ENCODE measurements around the gene SDSL. TPM values are rescaled to one million over a fixed set of nuclear protein-coding genes. Genes with fewer than 3 reads are reported as not detected.
A peak's percentile ranks its signal among the peaks of the same experiment; 100 is the strongest.

SDSL gene
- total and polyA plus RNA-seq, 7 donors: 0.82 to 33.0 (median 1.9) TPM

DNA sequence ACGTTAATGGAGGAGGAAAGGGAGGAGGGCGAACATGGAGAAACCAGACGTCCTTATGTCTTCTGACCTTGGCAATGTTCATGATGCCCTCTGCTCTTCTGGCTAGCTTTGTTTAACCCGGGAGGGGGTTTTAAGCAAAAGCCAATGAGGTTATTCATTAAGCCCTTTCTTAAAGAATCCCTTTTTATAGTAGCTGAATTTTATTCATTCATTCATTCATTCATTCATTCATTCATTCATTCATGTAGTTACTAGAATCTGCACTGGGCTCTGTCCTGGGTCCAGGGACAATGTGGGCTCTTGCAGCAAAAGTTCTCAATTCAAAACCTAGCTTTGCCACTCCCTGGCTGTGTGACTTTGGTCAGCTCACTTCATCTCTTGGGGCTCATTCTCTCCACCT is 35.5 kb downstream of the SDSL start:
- DNase-seq: no peak
- Histone ChIP-seq H3K4me3 (no peak overlapping the region), H3K27me3 (peaks cover 1 to 68% (median 6%) of the 10 kb centered on the region in 3 donors), H3K27ac (no peak overlapping the region), H3K9me3 (no peaks in the 10 kb centered on the region), H3K4me1 (peaks cover 0 to 8% (median 5%) of the 10 kb centered on the region in 4 donors), H3K36me3 (no peaks in the 10 kb centered on the region)
- 24 to 58% methylated on average over 4 of the region's 4 CpGs for WGBS, 2 donors
- intact Hi-C loops (cut with DNase I): no loop called here
- TF ChIP-seq POLR2A (IDR thresholded peaks at IDR 0.05) (no peak), POLR2AphosphoS5 (IDR thresholded peaks at IDR 0.05) (no peak), EP300 (IDR thresholded peaks at IDR 0.05) (no peak)
- TF ChIP-seq, protein P1, sequence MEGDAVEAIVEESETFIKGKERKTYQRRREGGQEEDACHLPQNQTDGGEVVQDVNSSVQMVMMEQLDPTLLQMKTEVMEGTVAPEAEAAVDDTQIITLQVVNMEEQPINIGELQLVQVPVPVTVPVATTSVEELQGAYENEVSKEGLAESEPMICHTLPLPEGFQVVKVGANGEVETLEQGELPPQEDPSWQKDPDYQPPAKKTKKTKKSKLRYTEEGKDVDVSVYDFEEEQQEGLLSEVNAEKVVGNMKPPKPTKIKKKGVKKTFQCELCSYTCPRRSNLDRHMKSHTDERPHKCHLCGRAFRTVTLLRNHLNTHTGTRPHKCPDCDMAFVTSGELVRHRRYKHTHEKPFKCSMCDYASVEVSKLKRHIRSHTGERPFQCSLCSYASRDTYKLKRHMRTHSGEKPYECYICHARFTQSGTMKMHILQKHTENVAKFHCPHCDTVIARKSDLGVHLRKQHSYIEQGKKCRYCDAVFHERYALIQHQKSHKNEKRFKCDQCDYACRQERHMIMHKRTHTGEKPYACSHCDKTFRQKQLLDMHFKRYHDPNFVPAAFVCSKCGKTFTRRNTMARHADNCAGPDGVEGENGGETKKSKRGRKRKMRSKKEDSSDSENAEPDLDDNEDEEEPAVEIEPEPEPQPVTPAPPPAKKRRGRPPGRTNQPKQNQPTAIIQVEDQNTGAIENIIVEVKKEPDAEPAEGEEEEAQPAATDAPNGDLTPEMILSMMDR (IDR thresholded peaks at IDR 0.05): no peak

DNA sequence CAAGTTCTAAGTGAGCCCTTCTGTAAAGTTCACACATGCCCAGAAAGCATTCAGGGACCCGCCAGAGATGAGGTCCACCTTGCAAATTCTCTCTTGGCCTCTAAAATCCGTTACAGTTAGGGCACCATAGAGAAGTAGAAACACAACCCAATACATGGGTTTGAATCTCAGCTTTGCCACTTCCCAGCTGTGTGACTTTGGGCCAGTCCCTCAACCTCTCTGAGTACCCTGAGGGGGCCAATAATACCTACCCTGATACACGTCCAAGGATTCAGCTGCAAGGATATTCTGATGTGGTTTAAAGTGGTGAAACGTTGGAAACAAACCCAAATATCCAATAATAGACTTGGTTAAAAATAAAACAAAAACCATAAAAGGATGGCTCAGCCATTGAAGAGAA is 37.8 kb downstream of the SDSL start:
- TF ChIP-seq POLR2A (IDR thresholded peaks at IDR 0.05) (no peak), EP300 (IDR thresholded peaks at IDR 0.05) (no peak), POLR2AphosphoS5 (IDR thresholded peaks at IDR 0.05) (no peak)
- TF ChIP-seq, protein P1 (IDR thresholded peaks at IDR 0.05): no peak
- no peak overlapping the region for H3K27ac ChIP-seq
- H3K36me3 ChIP-seq: no peaks in the 10 kb centered on the region
- peaks cover 0 to 30% (median 28%) of the 10 kb centered on the region in 4 donors for H3K4me1 ChIP-seq
- WGBS, 2 donors: 27 to 40% methylated on average over 4 of the region's 4 CpGs
- H3K27me3 ChIP-seq: peaks cover 23 to 79% (median 28%) of the 10 kb centered on the region in 3 donors
- intact Hi-C loops (cut with DNase I): no loop called here
- no peaks in the 10 kb centered on the region for H3K9me3 ChIP-seq
- no peak overlapping the region for H3K4me3 ChIP-seq
- no peak for DNase-seq

DNA sequence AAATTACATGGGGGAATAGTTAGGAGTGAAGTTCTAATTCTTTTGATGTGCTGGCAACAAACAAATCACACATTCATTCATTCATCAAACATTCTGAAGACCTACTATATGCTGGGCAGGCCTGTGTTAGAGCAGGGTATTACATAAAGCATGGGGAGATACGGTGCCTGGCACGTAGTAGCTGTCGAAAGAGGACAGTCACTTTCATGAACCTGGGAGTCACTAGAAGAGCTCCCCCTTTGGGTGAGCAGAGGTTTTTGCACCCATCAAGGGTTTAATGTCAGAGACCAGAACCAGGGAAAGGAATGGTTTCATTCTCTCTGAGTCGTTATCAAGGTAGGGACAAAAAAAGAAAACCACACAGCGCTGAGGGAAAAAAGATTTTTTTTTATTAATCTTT is 39.5 kb downstream of the SDSL start:
- DNase-seq: no peak
- no peaks in the 10 kb centered on the region for H3K36me3 ChIP-seq
- no peak for TF ChIP-seq POLR2A (IDR thresholded peaks at IDR 0.05)
- no peak for TF ChIP-seq EP300 (IDR thresholded peaks at IDR 0.05)
- TF ChIP-seq, protein P1 (IDR thresholded peaks at IDR 0.05): no peak
- no peak for TF ChIP-seq POLR2AphosphoS5 (IDR thresholded peaks at IDR 0.05)
- no peaks in the 10 kb centered on the region for H3K9me3 ChIP-seq
- intact Hi-C loops (cut with DNase I): loop anchor here (2.0 kb wide), 1 partner anchor 451 kb away; no protein-coding TSS in a partner anchor
- H3K27me3 ChIP-seq: peaks cover 40 to 91% (median 45%) of the 10 kb centered on the region in 3 donors
- WGBS, 2 donors: 24 to 30% methylated on average over 5 of the region's 5 CpGs
- peaks cover 0 to 40% (median 35%) of the 10 kb centered on the region in 4 donors for H3K4me1 ChIP-seq
- no peak overlapping the region for H3K27ac ChIP-seq
- no peak overlapping the region for H3K4me3 ChIP-seq

DNA sequence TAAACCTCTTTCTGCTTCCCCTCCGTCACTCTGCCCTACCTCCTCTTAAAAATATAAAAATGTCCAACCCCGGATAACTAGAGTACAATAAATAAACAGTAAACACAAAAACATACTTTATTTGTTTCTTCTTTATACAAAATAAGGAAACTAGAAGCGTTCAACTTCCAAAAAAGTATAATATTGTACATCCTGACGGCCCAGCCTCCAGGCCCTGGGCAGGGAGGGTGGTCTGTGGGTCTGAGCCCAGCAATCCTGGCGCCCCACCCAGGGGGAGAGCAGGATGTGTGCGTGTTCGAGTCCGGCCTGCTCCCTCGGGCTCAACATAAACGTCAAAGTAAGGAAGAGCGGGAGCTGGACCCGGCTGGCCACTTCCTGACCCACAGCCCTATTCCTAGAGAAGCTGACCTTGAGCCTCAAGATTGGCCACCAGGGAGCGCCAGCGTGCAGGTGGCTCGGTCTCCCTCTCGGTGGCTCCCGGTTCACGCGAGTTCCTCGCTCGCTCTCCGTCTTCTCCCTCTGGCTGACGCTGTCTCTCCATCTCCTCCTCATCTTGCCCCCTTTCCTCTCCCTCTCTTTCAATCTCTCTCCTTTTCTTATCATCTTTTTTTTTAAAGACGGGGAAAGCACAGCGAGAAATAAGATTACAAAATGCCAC is 40.1 kb downstream of the SDSL start:
- peak; percentile 83 for DNase-seq
- Histone ChIP-seq H3K9me3 (no peaks in the 10 kb centered on the region), H3K36me3 (no peaks in the 10 kb centered on the region), H3K4me3 (peak overlapping the region in 3 of 4 donors; percentile 16 to 36 (median 30)), H3K27ac (no peak overlapping the region), H3K4me1 (peaks cover 0 to 45% (median 40%) of the 10 kb centered on the region in 4 donors), H3K27me3 (peaks cover 45 to 96% (median 51%) of the 10 kb centered on the region in 3 donors)
- intact Hi-C loops (cut with DNase I): loop anchor here (2.0 kb wide), 1 partner anchor 451 kb away; no protein-coding TSS in a partner anchor
- 8 to 10% methylated on average over 25 of the region's 25 CpGs for WGBS, 2 donors
- TF ChIP-seq, protein P1 (IDR thresholded peaks at IDR 0.05): peak in 3 of 4 experiments; percentile 49 to 79 (median 55)
- no peak for TF ChIP-seq POLR2A (IDR thresholded peaks at IDR 0.05)

Data from sigmoid colon (tissue), 7 donors.